BLaER1 treated with 17β-estradiol and CSF1 and Interleukin-3, amounts not matched to agents 10 nM and 100 nM (cell line): ENCODE measurements around the gene PTPRZ1.

Experiments used
- H3K27ac ChIP-seq, 11 experiments: shearing (Covaris generic); formaldehyde crosslinking; 2 replicates each; pipeline ENCODE4 v1.8.1; 2022
- H3K27me3 ChIP-seq, 11 experiments: shearing (Covaris generic); formaldehyde crosslinking; 2 replicates each; pipeline ENCODE4 v1.8.1; 2022
- H3K36me3 ChIP-seq, 11 experiments: shearing (Covaris generic); formaldehyde crosslinking; 2 replicates each; pipeline ENCODE4 v1.8.1; 2022
- H3K4me1 ChIP-seq, 10 experiments: shearing (Covaris generic); formaldehyde crosslinking; 2 replicates each; pipeline ENCODE4 v1.8.1; 2022
- H3K4me2 ChIP-seq, 11 experiments: shearing (Covaris generic); formaldehyde crosslinking; 2 replicates each; pipeline ENCODE4 v1.8.1; 2022
- H3K4me3 ChIP-seq, 10 experiments: shearing (Covaris generic); formaldehyde crosslinking; 2 replicates each; pipeline ENCODE4 v1.8.1; 2022
- H3K9ac ChIP-seq, 11 experiments: shearing (Covaris generic); formaldehyde crosslinking; 2 replicates each; pipeline ENCODE4 v1.8.1; 2022
- H3K9me3 ChIP-seq, 11 experiments: shearing (Covaris generic); formaldehyde crosslinking; replicated peaks in 1 of 11; 2 replicates each; pipeline ENCODE4 v1.8.1; 2022
- H4K20me1 ChIP-seq, 11 experiments: shearing (Covaris generic); formaldehyde crosslinking; 2 replicates each; pipeline ENCODE4 v1.8.1; 2022
- Cebpa-rat ChIP-seq, 11 experiments: shearing (Covaris generic); IDR thresholded peaks; 2 replicates each; pipeline ENCODE4 v1.8.1; 2022

The PTPRZ1 gene

GRCh38 chr7:121882731-121883130, 9.8 kb downstream of the PTPRZ1 start:
- no peaks in the 10 kb centered on the region for H3K36me3 ChIP-seq
- no peak for TF ChIP-seq Cebpa-rat (IDR thresholded peaks at IDR 0.05)
- H4K20me1 ChIP-seq = no peaks in the 10 kb centered on the region
- no peak overlapping the region for H3K9ac ChIP-seq
- H3K4me3 ChIP-seq = no peak overlapping the region
- no peaks in the 10 kb centered on the region for H3K4me1 ChIP-seq
- H3K27me3 ChIP-seq = no peaks in the 10 kb centered on the region
- no peaks in the 10 kb centered on the region for H3K9me3 ChIP-seq
- no peak overlapping the region for H3K4me2 ChIP-seq
- no peak overlapping the region for H3K27ac ChIP-seq

- Histone ChIP-seq H3K9me3 (no peaks in the 10 kb centered on the region), H3K36me3 (no peaks in the 10 kb centered on the region), H3K27me3 (no peaks in the 10 kb centered on the region), H3K4me3 (no peak overlapping the region), H3K4me1 (no peaks in the 10 kb centered on the region), H3K4me2 (no peak overlapping the region), H4K20me1 (no peaks in the 10 kb centered on the region), H3K9ac (no peak overlapping the region), H3K27ac (no peak overlapping the region)
- no peak for TF ChIP-seq Cebpa-rat (IDR thresholded peaks at IDR 0.05)
Observed at GRCh38 chr7:121885166-121885920, 12.4 kb downstream of the PTPRZ1 start.

- no peak overlapping the region for H3K27ac ChIP-seq
- H3K9me3 ChIP-seq = no peaks in the 10 kb centered on the region
- no peaks in the 10 kb centered on the region for H3K27me3 ChIP-seq
- H4K20me1 ChIP-seq = no peaks in the 10 kb centered on the region
- no peak overlapping the region for H3K9ac ChIP-seq
- H3K36me3 ChIP-seq = no peaks in the 10 kb centered on the region
- no peak overlapping the region for H3K4me3 ChIP-seq
- no peaks in the 10 kb centered on the region for H3K4me1 ChIP-seq
- no peak overlapping the region for H3K4me2 ChIP-seq
- TF ChIP-seq Cebpa-rat (IDR thresholded peaks at IDR 0.05) = no peak
Observed at GRCh38 chr7:121887634-121888033, 14.7 kb downstream of the PTPRZ1 start.

GRCh38 chr7:121890833-121891232, 17.9 kb downstream of the PTPRZ1 start:
- Histone ChIP-seq H4K20me1 (no peaks in the 10 kb centered on the region), H3K27me3 (no peaks in the 10 kb centered on the region), H3K4me3 (no peak overlapping the region), H3K4me1 (no peaks in the 10 kb centered on the region), H3K9me3 (no peaks in the 10 kb centered on the region), H3K27ac (no peak overlapping the region), H3K9ac (no peak overlapping the region), H3K36me3 (no peaks in the 10 kb centered on the region), H3K4me2 (no peak overlapping the region)
- no peak for TF ChIP-seq Cebpa-rat (IDR thresholded peaks at IDR 0.05)

GRCh38 chr7:121891731-121892130, 18.8 kb downstream of the PTPRZ1 start:
- H3K36me3 ChIP-seq = no peaks in the 10 kb centered on the region
- no peaks in the 10 kb centered on the region for H4K20me1 ChIP-seq
- H3K4me1 ChIP-seq = no peaks in the 10 kb centered on the region
- no peak overlapping the region for H3K4me3 ChIP-seq
- no peak overlapping the region for H3K9ac ChIP-seq
- H3K27ac ChIP-seq = no peak overlapping the region
- H3K9me3 ChIP-seq = no peaks in the 10 kb centered on the region
- no peak for TF ChIP-seq Cebpa-rat (IDR thresholded peaks at IDR 0.05)
- no peak overlapping the region for H3K4me2 ChIP-seq
- H3K27me3 ChIP-seq = no peaks in the 10 kb centered on the region

- Histone ChIP-seq H4K20me1 (no peaks in the 10 kb centered on the region), H3K4me1 (no peaks in the 10 kb centered on the region), H3K4me2 (no peak overlapping the region), H3K27ac (no peak overlapping the region), H3K4me3 (no peak overlapping the region), H3K9ac (no peak overlapping the region), H3K36me3 (no peaks in the 10 kb centered on the region), H3K27me3 (no peaks in the 10 kb centered on the region), H3K9me3 (no peaks in the 10 kb centered on the region)
- no peak for TF ChIP-seq Cebpa-rat (IDR thresholded peaks at IDR 0.05)
Observed at GRCh38 chr7:121901026-121901425, 28.1 kb downstream of the PTPRZ1 start.

- no peak overlapping the region for H3K4me2 ChIP-seq
- no peak for TF ChIP-seq Cebpa-rat (IDR thresholded peaks at IDR 0.05)
Observed at GRCh38 chr7:121904120-121904519, 31.2 kb downstream of the PTPRZ1 start.

GRCh38 chr7:121908042-121908441, 35.1 kb downstream of the PTPRZ1 start:
- no peak overlapping the region for H3K9ac ChIP-seq
- no peak for TF ChIP-seq Cebpa-rat (IDR thresholded peaks at IDR 0.05)
- H3K9me3 ChIP-seq = no peaks in the 10 kb centered on the region
- H4K20me1 ChIP-seq = no peaks in the 10 kb centered on the region
- no peak overlapping the region for H3K4me2 ChIP-seq
- no peak overlapping the region for H3K4me3 ChIP-seq
- H3K4me1 ChIP-seq = no peaks in the 10 kb centered on the region
- no peaks in the 10 kb centered on the region for H3K27me3 ChIP-seq
- no peaks in the 10 kb centered on the region for H3K36me3 ChIP-seq
- H3K27ac ChIP-seq = no peak overlapping the region

More at GRCh38 chr7:121904120-121904519, 31.2 kb downstream of the PTPRZ1 start:
- H3K27ac ChIP-seq = no peak overlapping the region
- H3K4me3 ChIP-seq = no peak overlapping the region
- H4K20me1 ChIP-seq = no peaks in the 10 kb centered on the region
- H3K9me3 ChIP-seq = no peaks in the 10 kb centered on the region
- H3K27me3 ChIP-seq = no peaks in the 10 kb centered on the region
- no peaks in the 10 kb centered on the region for H3K36me3 ChIP-seq
- no peak overlapping the region for H3K9ac ChIP-seq
- no peaks in the 10 kb centered on the region for H3K4me1 ChIP-seq

GRCh38 chr7:121909716-121910345, 36.9 kb downstream of the PTPRZ1 start:
- H3K9ac ChIP-seq = no peak overlapping the region
- H3K4me2 ChIP-seq = no peak overlapping the region
- H3K4me1 ChIP-seq = no peaks in the 10 kb centered on the region
- no peak overlapping the region for H3K4me3 ChIP-seq
- H3K27me3 ChIP-seq = no peaks in the 10 kb centered on the region
- H3K27ac ChIP-seq = no peak overlapping the region
- no peak for TF ChIP-seq Cebpa-rat (IDR thresholded peaks at IDR 0.05)
- no peaks in the 10 kb centered on the region for H3K9me3 ChIP-seq
- H3K36me3 ChIP-seq = no peaks in the 10 kb centered on the region
- H4K20me1 ChIP-seq = no peaks in the 10 kb centered on the region
